H1 (cell line): Measurements from ENCODE around the gene PLEKHM1. TPM values are rescaled to one million over a fixed set of nuclear protein-coding genes. Genes with fewer than 3 reads are reported as not detected.
"Not testable (repeated sequence)": the region's sequence is repeated elsewhere in the genome, so short reads cannot be mapped to it uniquely, and the experiment has no call there.

Source experiments
- CTCF ChIA-PET: fragments of 300-600 bp; sonication (Branson Sonifier 250); formaldehyde crosslinking; loops from one replicate; lab custom pipeline; 2021; ENCODE audit not compliant: partially characterized antibody; lab: Charles Lee
- POLR2A ChIA-PET: fragments of 300-600 bp; sonication (Branson Sonifier 250); formaldehyde crosslinking; loops from one replicate; lab custom pipeline; 2021; ENCODE audit warnings: inconsistent platforms; ENCODE audit not compliant: partially characterized antibody; lab: Charles Lee
- DNase-seq, 2 experiments: peaks; one replicate each; pipeline versions ENCODE4 v3.0.0 to v3.0.0-alpha.2; 2010 to 2022; ENCODE audit warnings: low spot score in 2 of 2, low read depth in 1 of 2, mixed read lengths in 1 of 2
- FAIRE-seq: peaks from 2 replicates; lab custom pipeline; 2011; peaks lifted over from hg19 to GRCh38; lab: Jason Lieb, UNC
- H2AFZ ChIP-seq: 2 replicates; pipeline ENCODE4 v1.8.1; 2012; ENCODE audit warnings: low read length, inconsistent platforms
- H2AK5ac ChIP-seq: 2 replicates; pipeline ENCODE4 v1.6.1; 2013; ENCODE audit warnings: low read depth, low read length
- H2BK120ac ChIP-seq: replicated peaks from 2 replicates; pipeline ENCODE3; 2013; ENCODE audit warnings: low read depth, low read length, inconsistent platforms
- H2BK12ac ChIP-seq: 2 replicates; pipeline ENCODE4 v1.6.1; 2013; ENCODE audit warnings: low read depth, low read length
- H2BK15ac ChIP-seq: 2 replicates; pipeline ENCODE4 v1.6.1; 2013; ENCODE audit warnings: low read length
- H2BK20ac ChIP-seq: 2 replicates; pipeline ENCODE4 v1.6.1; 2013; ENCODE audit warnings: low read length
- H2BK5ac ChIP-seq: 2 replicates; pipeline ENCODE4 v1.6.1; 2013; ENCODE audit warnings: low read depth, low read length
- H3K14ac ChIP-seq: 2 replicates; pipeline ENCODE4 v1.6.1; 2013; ENCODE audit warnings: inconsistent platforms; ENCODE audit not compliant: insufficient read length
- H3K18ac ChIP-seq: 2 replicates; pipeline ENCODE4 v1.6.1; 2013; ENCODE audit warnings: low read length; ENCODE audit errors: extremely low read depth
- H3K23ac ChIP-seq: 2 replicates; pipeline ENCODE4 v1.6.1; 2013; ENCODE audit warnings: inconsistent platforms; ENCODE audit not compliant: insufficient read length
- H3K23me2 ChIP-seq: 2 replicates; pipeline ENCODE4 v1.6.1; 2013; ENCODE audit warnings: low read depth, low read length
- H3K27ac ChIP-seq: 2 replicates; pipeline ENCODE4 v1.6.1; 2011; ENCODE audit warnings: low read depth, low read length, inconsistent platforms
- H3K27me3 ChIP-seq, 4 experiments: replicated peaks in 1 of 4; 1 replicate in 1 of 4; 2 replicates in 3 of 4; pipeline versions ENCODE4 v1.6.1 to v1.8.1; 2011 to 2013; ENCODE audit warnings: low read length in 3 of 4, mild to moderate bottlenecking in 3 of 4, inconsistent platforms in 2 of 4, mixed read lengths in 2 of 4, moderate library complexity in 1 of 4; ENCODE audit not compliant: control insufficient read depth in 3 of 4, insufficient read depth in 3 of 4; ENCODE audit errors: extremely low read depth in 1 of 4
- H3K36me3 ChIP-seq, 4 experiments: 2 replicates each; pipeline versions ENCODE4 v1.6.1 to v1.8.1; 2011 to 2013; ENCODE audit warnings: mild to moderate bottlenecking in 4 of 4, low read length in 3 of 4, moderate library complexity in 2 of 4, control low read depth in 1 of 4, inconsistent platforms in 1 of 4; ENCODE audit not compliant: insufficient read depth in 4 of 4, control insufficient read depth in 2 of 4
- H3K4ac ChIP-seq: replicated peaks from 2 replicates; pipeline ENCODE3; 2013; ENCODE audit warnings: low read length, low read depth, mixed read lengths, inconsistent platforms; ENCODE audit not compliant: insufficient read length
- H3K4me1 ChIP-seq, 4 experiments: replicated peaks in 1 of 4; 1 replicate in 1 of 4; 2 replicates in 3 of 4; pipeline versions ENCODE4 v1.6.1 to v1.8.1; 2011 to 2013; ENCODE audit warnings: low read length in 3 of 4, inconsistent platforms in 2 of 4, mixed read lengths in 1 of 4; ENCODE audit not compliant: insufficient read depth in 4 of 4, control insufficient read depth in 3 of 4
- H3K4me2 ChIP-seq, 2 experiments: 2 replicates each; pipeline versions ENCODE4 v1.6.1 to v1.8.1; 2011 to 2013; ENCODE audit warnings: low read depth in 2 of 2, low read length in 2 of 2, control low read depth in 1 of 2, inconsistent platforms in 1 of 2, mild to moderate bottlenecking in 1 of 2; ENCODE audit not compliant: insufficient read depth in 1 of 2
- H3K4me3 ChIP-seq, 4 experiments: fragments of 200-600, 300-600 bp in 1 of 4; sonication (generic), shearing (Covaris generic), sonication (Bioruptor Twin) in 1 of 4; 2 replicates each; pipeline versions ENCODE4 v1.5.1 to v1.8.1; 2011 to 2016; ENCODE audit warnings: low read length in 4 of 4, low read depth in 3 of 4, control low read depth in 2 of 4, inconsistent platforms in 2 of 4, mild to moderate bottlenecking in 2 of 4, mixed read lengths in 1 of 4, moderate library complexity in 1 of 4; ENCODE audit not compliant: insufficient read depth in 2 of 4; ENCODE audit errors: extremely low read depth in 1 of 4
- H3K56ac ChIP-seq: replicated peaks from 2 replicates; pipeline ENCODE3; 2013; ENCODE audit warnings: low read depth, mild to moderate bottlenecking, mixed read lengths, low read length, inconsistent platforms; ENCODE audit not compliant: insufficient read length
- H3K79me1 ChIP-seq: 2 replicates; pipeline ENCODE4 v1.6.1; 2013; ENCODE audit warnings: low read depth, low read length, control low read depth
- H3K79me2 ChIP-seq, 2 experiments: 2 replicates each; pipeline versions ENCODE4 v1.6.1 to v1.8.1; 2012 to 2013; ENCODE audit warnings: low read length in 2 of 2, mild to moderate bottlenecking in 2 of 2, inconsistent platforms in 1 of 2; ENCODE audit not compliant: insufficient read depth in 2 of 2, control insufficient read depth in 1 of 2
- H3K9ac ChIP-seq, 4 experiments: replicated peaks in 1 of 4; 1 replicate in 1 of 4; 2 replicates in 3 of 4; pipeline versions ENCODE4 v1.6.1 to v1.8.1; 2011 to 2013; ENCODE audit warnings: low read depth in 3 of 4, low read length in 3 of 4, control low read depth in 2 of 4, mild to moderate bottlenecking in 2 of 4, moderate library complexity in 2 of 4, inconsistent platforms in 1 of 4; ENCODE audit errors: extremely low read depth in 1 of 4
- H3K9me3 ChIP-seq, 2 experiments: 2 replicates each; pipeline versions ENCODE4 v1.6.1 to v1.8.1; 2012 to 2013; ENCODE audit warnings: mild to moderate bottlenecking in 2 of 2, moderate library complexity in 2 of 2, control low read depth in 1 of 2, inconsistent platforms in 1 of 2, low read depth in 1 of 2, low read length in 1 of 2, mixed read lengths in 1 of 2; ENCODE audit not compliant: insufficient read depth in 2 of 2
- H4K20me1 ChIP-seq, 2 experiments: replicated peaks in 1 of 2; 2 replicates each; pipeline versions ENCODE3 to v1.8.1; 2011 to 2013; ENCODE audit warnings: inconsistent platforms in 2 of 2, low read length in 2 of 2, mild to moderate bottlenecking in 1 of 2; ENCODE audit not compliant: insufficient read depth in 2 of 2, control insufficient read depth in 1 of 2
- H4K5ac ChIP-seq: 2 replicates; pipeline ENCODE4 v1.6.1; 2013; ENCODE audit warnings: low read length, low read depth, mixed read lengths, inconsistent platforms; ENCODE audit not compliant: insufficient read length
- H4K8ac ChIP-seq: 2 replicates; pipeline ENCODE4 v1.8.0; 2013; ENCODE audit warnings: mild to moderate bottlenecking, moderate library complexity, low read length, inconsistent platforms; ENCODE audit not compliant: insufficient read depth; ENCODE audit errors: extremely low read depth
- H4K91ac ChIP-seq: replicated peaks from 2 replicates; pipeline ENCODE3; 2013; ENCODE audit warnings: low read length, mixed read lengths, inconsistent platforms; ENCODE audit not compliant: insufficient read length
- WGBS, 2 experiments: shearing (Covaris generic) in 1 of 2; methylation state at CpG; one replicate each; pipeline versions ENCODE4 v1.1.6 to v1.1.7; 2013 to 2015; ENCODE audit warnings: low lambda C conversion rate in 2 of 2, mixed read lengths in 2 of 2, inconsistent platforms in 1 of 2, low coverage in 1 of 2, missing lambda C conversion rate in 1 of 2; ENCODE audit not compliant: insufficient replicate concordance in 2 of 2, insufficient coverage in 1 of 2, insufficient read length in 1 of 2; ENCODE audit errors: extremely low coverage in 1 of 2, missing lambda C conversion rate in 1 of 2; 5-methylcytosine and 5-hydroxymethylcytosine counted together
- polyA plus RNA-seq, 7 experiments: library from polyadenylated mRNA; depleted of rRNA in 3 of 7; stranded (reverse) in 5 of 7; unstranded in 2 of 7; fragments of >200 nt in 5 of 7; fragments of 200-250 nt in 2 of 7; gene quantifications; 1 replicate in 5 of 7; 2 replicates in 1 of 7; 4 replicates in 1 of 7; pipeline versions ENCODE4 v1.2.1 to v1.2.3, GENCODE V29; 2011 to 2013; ENCODE audit warnings: missing spikeins in 2 of 7, mixed read lengths in 2 of 7
- total RNA-seq: library from RNA; stranded (reverse); fragmentation: NEBNext Ultra II Directional; extraction: Animal tissue kit (Norgen Biotek cat#: 25700); gene quantifications from 2 replicates; pipeline ENCODE4 v1.2.1, GENCODE V29; 2021
- TF ChIP-seq, protein P1 (sequence below), 3 experiments: IDR thresholded peaks; 1 replicate in 2 of 3; 2 replicates in 1 of 3; pipeline versions ENCODE4 v1.5.1 to v1.6.1; 2011; ENCODE audit warnings: low read length in 3 of 3, mild to moderate bottlenecking in 3 of 3, inconsistent platforms in 2 of 3, low read depth in 1 of 3, moderate library complexity in 1 of 3; ENCODE audit not compliant: insufficient read depth in 1 of 3; ENCODE audit errors: control extremely low read depth in 1 of 3

The PLEKHM1 gene
- total and polyA plus RNA-seq, 2 of the 8 experiments (the other 6 are each of a cell fraction or from before 2014, with no cell fraction given) = 7.6 to 17.9 TPM

GRCh38 chr17:45453731-45454130 is 36.8 kb downstream of the PLEKHM1 start:
- H3K18ac ChIP-seq, H3K14ac ChIP-seq, H3K27ac ChIP-seq, H2BK120ac ChIP-seq, H3K23me2 ChIP-seq, H4K20me1 ChIP-seq, H4K8ac ChIP-seq, H3K27me3 ChIP-seq, FAIRE-seq, H2BK15ac ChIP-seq, H2AFZ ChIP-seq, H3K23ac ChIP-seq, H3K9me3 ChIP-seq, DNase-seq, H4K91ac ChIP-seq, POLR2A ChIA-PET, H2BK12ac ChIP-seq, H3K4me3 ChIP-seq, H2BK20ac ChIP-seq, H3K9ac ChIP-seq, H3K4ac ChIP-seq, H3K4me1 ChIP-seq, H3K79me2 ChIP-seq, H2AK5ac ChIP-seq, CTCF ChIA-PET, H4K5ac ChIP-seq, H3K79me1 ChIP-seq, H3K4me2 ChIP-seq, H3K36me3 ChIP-seq, H2BK5ac ChIP-seq, H3K56ac ChIP-seq: not testable (repeated sequence)
- 95% methylated on average over 15 of the region's 17 CpGs; no CpG with 5 or more reads in 1 of the 2 experiments for WGBS, 2 experiments
- TF ChIP-seq, protein P1, sequence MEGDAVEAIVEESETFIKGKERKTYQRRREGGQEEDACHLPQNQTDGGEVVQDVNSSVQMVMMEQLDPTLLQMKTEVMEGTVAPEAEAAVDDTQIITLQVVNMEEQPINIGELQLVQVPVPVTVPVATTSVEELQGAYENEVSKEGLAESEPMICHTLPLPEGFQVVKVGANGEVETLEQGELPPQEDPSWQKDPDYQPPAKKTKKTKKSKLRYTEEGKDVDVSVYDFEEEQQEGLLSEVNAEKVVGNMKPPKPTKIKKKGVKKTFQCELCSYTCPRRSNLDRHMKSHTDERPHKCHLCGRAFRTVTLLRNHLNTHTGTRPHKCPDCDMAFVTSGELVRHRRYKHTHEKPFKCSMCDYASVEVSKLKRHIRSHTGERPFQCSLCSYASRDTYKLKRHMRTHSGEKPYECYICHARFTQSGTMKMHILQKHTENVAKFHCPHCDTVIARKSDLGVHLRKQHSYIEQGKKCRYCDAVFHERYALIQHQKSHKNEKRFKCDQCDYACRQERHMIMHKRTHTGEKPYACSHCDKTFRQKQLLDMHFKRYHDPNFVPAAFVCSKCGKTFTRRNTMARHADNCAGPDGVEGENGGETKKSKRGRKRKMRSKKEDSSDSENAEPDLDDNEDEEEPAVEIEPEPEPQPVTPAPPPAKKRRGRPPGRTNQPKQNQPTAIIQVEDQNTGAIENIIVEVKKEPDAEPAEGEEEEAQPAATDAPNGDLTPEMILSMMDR (IDR thresholded peaks at IDR 0.05; ENCODE audit: control extremely low read depth in 1 of 3, insufficient read depth in 1 of 3, low read depth in 1 of 3, low read length in 3 of 3) = 0 out of 4 replicates have a peak, but pooled peaks of 1 of the 3 experiments have one; percentile 8
